LNCAP (cell line): ENCODE results near the gene DPEP2.
"Not testable (repeated sequence)": the region's sequence is repeated elsewhere in the genome, so short reads cannot be mapped to it uniquely, and the experiment has no call there.

Experiments used
- CTCF ChIP-seq: fragments of 450-650 bp; IDR thresholded peaks from 2 replicates; pipeline ENCODE4 v1.5.1; 2017; ENCODE audit warnings: mild to moderate bottlenecking

Gene DPEP2

DNA sequence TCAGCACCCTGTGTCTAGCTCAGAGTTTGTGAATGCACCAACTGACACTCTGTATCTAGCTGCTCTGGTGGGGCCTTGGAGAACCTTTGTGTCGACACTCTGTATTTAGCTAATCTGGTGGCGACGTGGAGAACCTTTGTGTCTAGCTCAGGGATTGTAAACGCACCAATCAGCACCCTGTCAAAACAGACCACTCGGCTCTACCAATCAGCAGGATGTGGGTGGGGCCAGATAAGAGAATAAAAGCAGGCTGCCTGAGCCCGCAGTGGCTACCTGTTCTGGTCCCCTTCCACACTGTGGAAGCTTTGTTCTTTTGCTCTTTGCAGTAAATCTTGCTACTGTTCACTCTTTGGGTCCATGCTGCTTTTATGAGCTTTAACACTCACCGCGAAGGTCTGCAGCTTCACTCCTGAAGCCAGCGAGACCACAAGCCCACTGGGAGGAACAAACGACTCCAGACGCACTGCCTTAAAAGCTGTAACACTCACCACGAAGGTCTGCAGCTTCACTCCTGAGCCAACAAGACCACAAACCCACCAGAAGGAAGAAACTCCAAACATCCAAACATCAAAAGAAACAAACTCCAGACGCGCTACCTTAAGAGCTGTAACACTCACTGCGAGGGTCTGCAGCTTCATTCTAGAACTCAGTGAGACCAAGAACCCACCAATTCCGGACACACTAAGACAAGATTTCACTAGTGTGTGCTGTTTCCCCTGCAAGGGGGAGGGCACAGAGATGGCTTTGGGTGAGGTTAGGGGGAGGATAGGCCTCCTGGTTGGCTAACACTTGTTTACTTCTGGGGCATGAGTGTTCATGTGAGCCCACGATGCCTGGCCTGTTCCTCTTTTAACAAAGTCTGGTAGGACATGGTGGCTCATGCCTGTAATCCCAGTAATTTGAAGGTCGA is at the start of gene DPEP2:
TSS of gene DPEP2 (minus strand) at position 706 of the 910 bp plus-strand sequence. CDS start 6,272 bp downstream, outside the sequence.
- not testable (repeated sequence) for TF ChIP-seq CTCF

GRCh38 chr16:68047987-68048386 is 48.7 kb upstream of the DPEP2 start:
- no peak for TF ChIP-seq CTCF

DNA sequence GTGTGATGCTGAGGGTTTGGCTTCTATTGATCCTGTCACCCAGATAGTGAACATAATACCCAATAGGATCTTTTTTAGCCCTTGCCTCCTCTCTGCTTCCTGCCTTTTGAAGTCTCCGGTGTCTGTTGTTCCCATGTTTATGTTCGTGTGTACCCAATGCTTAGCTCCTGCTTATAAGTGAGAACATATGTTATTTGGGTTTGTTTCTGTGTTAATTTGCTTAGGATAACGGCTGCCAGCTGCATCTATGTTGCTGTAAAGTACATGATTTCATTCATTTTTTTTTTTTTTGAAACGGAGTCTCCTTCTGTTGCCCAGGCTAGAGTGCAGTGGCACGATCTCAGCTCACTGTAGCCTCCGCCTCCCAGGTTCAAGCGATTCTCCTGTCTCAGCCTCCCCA is 46.8 kb upstream of the DPEP2 start:
- TF ChIP-seq CTCF: no peak

DNA sequence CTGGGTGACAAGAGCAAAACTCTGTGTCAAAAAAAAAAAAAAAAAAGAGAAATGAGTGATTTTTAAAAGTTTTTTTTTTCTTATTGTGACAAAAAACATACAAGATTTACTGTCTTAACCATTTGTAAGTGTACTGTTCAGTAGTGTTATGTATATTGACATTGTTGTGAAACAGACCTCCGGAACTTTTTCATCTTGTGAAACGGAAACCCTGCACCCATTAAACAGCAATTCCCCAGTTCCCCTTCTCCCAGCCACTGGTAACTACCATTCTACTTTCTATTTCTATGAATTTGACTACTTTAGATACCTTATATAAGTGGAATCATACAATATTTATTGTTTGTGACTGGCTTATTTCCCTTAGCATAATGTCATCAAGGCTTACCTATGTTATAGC is 42.5 kb upstream of the DPEP2 start:
- TF ChIP-seq CTCF: no peak

- peak; percentile 94 for TF ChIP-seq CTCF
Observed at GRCh38 chr16:68040506-68041288, 41.4 kb upstream of the DPEP2 start.

- no peak for TF ChIP-seq CTCF
Observed at GRCh38 chr16:68037841-68038597, 38.7 kb upstream of the DPEP2 start.

GRCh38 chr16:68035227-68035626 is 35.9 kb upstream of the DPEP2 start:
- no peak for TF ChIP-seq CTCF
